Endothelial cell of umbilical vein (primary cell): Measurements from ENCODE around the gene ALOX15B. TPM values are rescaled to one million over a fixed set of nuclear protein-coding genes. Genes with fewer than 3 reads are reported as not detected.

Experiments used
- BruUV-seq: library from RNA; stranded (reverse); fragments of 400-500 nt; replicated peaks from 2 replicates; lab custom pipeline; 2021; lab: Mats Ljungman, UMichigan
- CTCF ChIA-PET: fragments of 300-600, 350-600 bp; sonication (Branson Sonifier 250); formaldehyde crosslinking; loops from one replicate; lab custom pipeline; 2021; ENCODE audit warnings: antibody characterized with exemption, inconsistent platforms; lab: Charles Lee
- POLR2A ChIA-PET: fragments of 300-600, 350-600 bp; sonication (Branson Sonifier 250); formaldehyde crosslinking; loops from one replicate; lab custom pipeline; 2021; ENCODE audit warnings: antibody characterized with exemption, inconsistent platforms; lab: Charles Lee
- DNase-seq: peaks from one replicate; pipeline ENCODE4 v3.0.0-alpha.2; 2011; ENCODE audit warnings: low read depth, low spot score
- FAIRE-seq: peaks from 2 replicates; lab custom pipeline; 2011; peaks lifted over from hg19 to GRCh38; lab: Jason Lieb, UNC
- H2AFZ ChIP-seq: 2 replicates; pipeline ENCODE4 v1.6.0; 2012; ENCODE audit warnings: low read depth, low read length, control low read depth, inconsistent platforms
- H3K27ac ChIP-seq: 2 replicates; pipeline ENCODE4 v1.5.1; 2011; ENCODE audit warnings: low read depth, mild to moderate bottlenecking, control low read depth, low read length, moderate library complexity; ENCODE audit not compliant: insufficient read depth
- H3K27me3 ChIP-seq, 2 experiments: 2 replicates each; pipeline versions ENCODE4 v1.6.0 to v1.6.1; 2011; ENCODE audit warnings: low read length in 2 of 2, mixed read lengths in 1 of 2; ENCODE audit not compliant: control insufficient read depth in 2 of 2, insufficient read depth in 2 of 2
- H3K36me3 ChIP-seq, 2 experiments: 2 replicates in 1 of 2; 3 replicates in 1 of 2; pipeline ENCODE4 v1.5.1; 2011; ENCODE audit warnings: low read length in 2 of 2, mild to moderate bottlenecking in 1 of 2, moderate library complexity in 1 of 2; ENCODE audit not compliant: control insufficient read depth in 2 of 2, insufficient read depth in 2 of 2; ENCODE audit errors: extremely low read depth in 1 of 2
- H3K4me1 ChIP-seq: 3 replicates; pipeline ENCODE4 v1.5.1; 2011; ENCODE audit warnings: mild to moderate bottlenecking, low read length; ENCODE audit not compliant: control insufficient read depth, insufficient read depth; ENCODE audit errors: extremely low read depth
- H3K4me2 ChIP-seq: 2 replicates; pipeline ENCODE4 v1.6.1; 2011; ENCODE audit warnings: low read length, control low read depth, mixed read lengths; ENCODE audit not compliant: insufficient read depth
- H3K4me3 ChIP-seq, 3 experiments: fragments of 200-600 bp in 1 of 3; sonication (generic), shearing (Covaris generic) in 1 of 3; replicated peaks in 1 of 3; 2 replicates each; pipeline ENCODE4 v1.5.1; 2011 to 2016; ENCODE audit warnings: control low read depth in 3 of 3, low read length in 3 of 3, mild to moderate bottlenecking in 2 of 3, inconsistent platforms in 1 of 3, low read depth in 1 of 3, moderate library complexity in 1 of 3; ENCODE audit not compliant: insufficient read depth in 1 of 3
- H3K79me2 ChIP-seq: 2 replicates; pipeline ENCODE4 v1.6.0; 2012; ENCODE audit warnings: low read length, inconsistent platforms; ENCODE audit not compliant: control insufficient read depth, insufficient read depth
- H3K9ac ChIP-seq: replicated peaks from 2 replicates; pipeline ENCODE3; 2011; ENCODE audit warnings: low read length, control low read depth; ENCODE audit not compliant: insufficient read depth; ENCODE audit errors: extremely low read depth
- H3K9me1 ChIP-seq: replicated peaks from 3 replicates; pipeline ENCODE4 v1.6.0; 2011; ENCODE audit warnings: mild to moderate bottlenecking, low read length; ENCODE audit not compliant: control insufficient read depth, insufficient read depth; ENCODE audit errors: extremely low read depth
- H3K9me3 ChIP-seq: replicated peaks from 2 replicates; pipeline ENCODE4 v1.5.1; 2012; ENCODE audit warnings: low read length, inconsistent platforms; ENCODE audit not compliant: control insufficient read depth, insufficient read depth
- H4K20me1 ChIP-seq: replicated peaks from 2 replicates; pipeline ENCODE3; 2011; ENCODE audit warnings: mild to moderate bottlenecking, low read length; ENCODE audit not compliant: control insufficient read depth, insufficient read depth; ENCODE audit errors: extremely low read depth
- EZH2 ChIP-seq: IDR thresholded peaks from 2 replicates; pipeline ENCODE4 v1.6.1; 2012; ENCODE audit warnings: borderline replicate concordance, low read depth, mild to moderate bottlenecking, moderate library complexity, low read length, inconsistent platforms; ENCODE audit not compliant: severe bottlenecking
- FOS ChIP-seq: IDR thresholded peaks from 2 replicates; pipeline ENCODE4 v1.6.1; 2011; ENCODE audit warnings: mild to moderate bottlenecking, low read length, moderate library complexity, borderline replicate concordance; ENCODE audit not compliant: insufficient read depth
- GATA2 ChIP-seq: IDR thresholded peaks from 2 replicates; pipeline ENCODE4 v1.7.0; 2011; ENCODE audit warnings: low read depth, mild to moderate bottlenecking, moderate library complexity, mixed read lengths, low read length; ENCODE audit not compliant: insufficient read length, insufficient read depth
- JUN ChIP-seq: IDR thresholded peaks from 2 replicates; pipeline ENCODE4 v1.6.1; 2011; ENCODE audit warnings: borderline replicate concordance, low read depth; ENCODE audit not compliant: insufficient read length, insufficient read depth
- MYC ChIP-seq: IDR thresholded peaks from one replicate; pipeline ENCODE4 v1.6.1; 2011; ENCODE audit warnings: mild to moderate bottlenecking, low read depth, low read length
- POLR2A ChIP-seq: IDR thresholded peaks from 2 replicates; pipeline ENCODE4 v1.6.1; 2012; ENCODE audit warnings: low read depth, mild to moderate bottlenecking, control low read depth, low read length
- POLR2AphosphoS5 ChIP-seq: IDR thresholded peaks from 2 replicates; pipeline ENCODE4 v1.6.1; 2012; ENCODE audit warnings: low read depth, mild to moderate bottlenecking, control low read depth, low read length, moderate library complexity; ENCODE audit not compliant: insufficient read depth
- dilution Hi-C: fragments of 300-500 bp; cut with MboI; formaldehyde crosslinking; loops from one replicate; pipeline ENCODE4 v1.15.0; 2019; ENCODE audit warnings: low sequenced_read_pairs; ENCODE audit not compliant: extremely low pct_ligation_motif_present
- intact Hi-C: fragments of 100-400 bp; cut with micrococcal nuclease; formaldehyde crosslinking; loops from one replicate; pipeline ENCODE4 v1.10.0; 2022
- polyA plus RNA-seq, 4 experiments: library from polyadenylated mRNA; depleted of rRNA in 3 of 4; stranded (reverse) in 3 of 4; unstranded in 1 of 4; fragments of >200 nt; gene quantifications; 2 replicates each; pipeline versions ENCODE4 v1.2.1 to v1.2.3, GENCODE V29; 2011 to 2012; ENCODE audit warnings: missing spikeins in 1 of 4
- total RNA-seq: library from RNA; stranded (reverse); gene quantifications from 2 replicates; pipeline ENCODE4 v1.2.3, GENCODE V29; 2021
- TF ChIP-seq, protein P1 (sequence below), 2 donors: IDR thresholded peaks; 1 replicate in 1 of 2; 2 replicates in 1 of 2; pipeline ENCODE4 v1.5.1; 2011; ENCODE audit warnings: low read length in 2 of 2, mild to moderate bottlenecking in 2 of 2, moderate library complexity in 2 of 2, control low read depth in 1 of 2, inconsistent platforms in 1 of 2, low read depth in 1 of 2; ENCODE audit not compliant: insufficient read depth in 1 of 2; ENCODE audit errors: extremely low read depth in 1 of 2
- TF ChIP-seq, protein P2 (sequence below): IDR thresholded peaks from 2 replicates; pipeline ENCODE4 v1.6.1; 2011; ENCODE audit not compliant: insufficient read depth, insufficient read length

The ALOX15B gene
- total and polyA plus RNA-seq, 2 donors (not counting 3 experiments of a cell fraction or from before 2014, with no cell fraction given): not detected

DNA sequence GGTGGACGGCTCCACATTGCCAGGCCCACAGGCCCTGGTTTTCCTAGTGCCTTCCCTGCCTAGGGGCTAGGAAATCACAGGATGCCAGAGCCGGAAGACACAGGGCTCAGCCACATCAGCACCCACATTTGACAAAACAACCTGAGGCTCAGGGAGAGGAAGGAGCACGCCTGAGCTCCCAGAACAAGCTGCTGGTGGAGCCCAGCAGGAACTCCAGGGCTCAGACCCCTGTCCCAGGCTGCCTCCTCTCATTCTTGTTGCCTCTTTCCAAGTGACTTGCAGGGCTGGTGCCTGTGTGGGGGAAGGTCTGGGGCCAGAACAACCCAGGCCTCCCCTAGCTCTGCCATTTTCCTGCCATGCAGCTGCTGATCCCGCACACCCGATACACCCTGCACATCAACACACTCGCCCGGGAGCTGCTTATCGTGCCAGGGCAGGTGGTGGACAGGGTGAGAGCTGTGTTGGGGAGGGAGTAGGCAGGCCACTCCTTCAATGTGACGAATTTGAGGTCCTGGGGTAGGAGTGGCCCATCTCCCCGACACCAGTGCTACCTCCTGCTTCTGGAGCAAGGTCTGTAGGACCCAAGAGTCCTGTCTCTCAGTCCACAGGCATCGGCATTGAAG, 7.6 kb downstream of the ALOX15B start:
- H3K4me2 ChIP-seq: no peak overlapping the region
- no peak for DNase-seq
- H4K20me1 ChIP-seq: no peaks in the 10 kb centered on the region
- intact Hi-C loops (no loop called here), dilution Hi-C loops (no loop called here)
- no TSS peak for BruUV-seq
- H3K79me2 ChIP-seq: no peaks in the 10 kb centered on the region
- no peak overlapping the region for H3K4me3 ChIP-seq
- H3K36me3 ChIP-seq: no peaks in the 10 kb centered on the region
- no peak for FAIRE-seq
- H3K27ac ChIP-seq: no peak overlapping the region
- peaks cover 0 to 1% of the 10 kb centered on the region in 2 experiments for H3K27me3 ChIP-seq
- H3K9me1 ChIP-seq: no peaks in the 10 kb centered on the region
- CTCF ChIA-PET: interaction anchor here (1.1 to 2.4 kb wide), 3 partner anchors 11 to 56 kb away, joined by 5 to 8 read pairs (median 7); no protein-coding TSS in a partner anchor
- H3K9me3 ChIP-seq: no peaks in the 10 kb centered on the region
- H3K9ac ChIP-seq: no peak overlapping the region
- POLR2A ChIA-PET: no interaction called here
- TF ChIP-seq JUN (no peak), POLR2A (no peak), EZH2 (no peak), MYC (no peak), FOS (no peak), GATA2 (no peak), POLR2AphosphoS5 (no peak)
- TF ChIP-seq, protein P1, sequence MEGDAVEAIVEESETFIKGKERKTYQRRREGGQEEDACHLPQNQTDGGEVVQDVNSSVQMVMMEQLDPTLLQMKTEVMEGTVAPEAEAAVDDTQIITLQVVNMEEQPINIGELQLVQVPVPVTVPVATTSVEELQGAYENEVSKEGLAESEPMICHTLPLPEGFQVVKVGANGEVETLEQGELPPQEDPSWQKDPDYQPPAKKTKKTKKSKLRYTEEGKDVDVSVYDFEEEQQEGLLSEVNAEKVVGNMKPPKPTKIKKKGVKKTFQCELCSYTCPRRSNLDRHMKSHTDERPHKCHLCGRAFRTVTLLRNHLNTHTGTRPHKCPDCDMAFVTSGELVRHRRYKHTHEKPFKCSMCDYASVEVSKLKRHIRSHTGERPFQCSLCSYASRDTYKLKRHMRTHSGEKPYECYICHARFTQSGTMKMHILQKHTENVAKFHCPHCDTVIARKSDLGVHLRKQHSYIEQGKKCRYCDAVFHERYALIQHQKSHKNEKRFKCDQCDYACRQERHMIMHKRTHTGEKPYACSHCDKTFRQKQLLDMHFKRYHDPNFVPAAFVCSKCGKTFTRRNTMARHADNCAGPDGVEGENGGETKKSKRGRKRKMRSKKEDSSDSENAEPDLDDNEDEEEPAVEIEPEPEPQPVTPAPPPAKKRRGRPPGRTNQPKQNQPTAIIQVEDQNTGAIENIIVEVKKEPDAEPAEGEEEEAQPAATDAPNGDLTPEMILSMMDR (IDR thresholded peaks at IDR 0.05; ENCODE audit: extremely low read depth in 1 of 2, insufficient read depth in 1 of 2, low read depth in 1 of 2, low read length in 2 of 2): no peak
- TF ChIP-seq, protein P2, sequence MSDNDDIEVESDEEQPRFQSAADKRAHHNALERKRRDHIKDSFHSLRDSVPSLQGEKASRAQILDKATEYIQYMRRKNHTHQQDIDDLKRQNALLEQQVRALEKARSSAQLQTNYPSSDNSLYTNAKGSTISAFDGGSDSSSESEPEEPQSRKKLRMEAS: no peak
- H3K4me1 ChIP-seq: no peaks in the 10 kb centered on the region
- H2AFZ ChIP-seq: no peak overlapping the region
